C4-2B (cell line): ENCODE measurements around the gene B4GALT6.

Experiments
- H3K27ac ChIP-seq: fragments of 450-650 bp; 2 replicates; pipeline ENCODE4 v1.5.1; 2017
- CTCF ChIP-seq: fragments of 450-650 bp; conservative IDR thresholded peaks from 2 replicates; pipeline ENCODE4 v1.5.1; 2017; ENCODE audit warnings: mild to moderate bottlenecking
- ZFX ChIP-seq: fragments of 450-650 bp; IDR thresholded peaks from 2 replicates; pipeline ENCODE4 v1.6.1; 2017

Gene B4GALT6

GRCh38 chr18:31592506-31593157, 91.7 kb downstream of the B4GALT6 start:
- no peak for TF ChIP-seq ZFX
- TF ChIP-seq CTCF = no peak
- no peak overlapping the region for H3K27ac ChIP-seq

GRCh38 chr18:31591628-31592027, 92.8 kb downstream of the B4GALT6 start, which contains the start of gene TTR:
TTR (plus strand) TSS chr18:31591877; CDS start chr18:31591903, 26 bp downstream.
- no peak within 1 kb of the TSS for H3K27ac ChIP-seq
- no peak for TF ChIP-seq CTCF
- TF ChIP-seq ZFX = no peak

GRCh38 chr18:31591113-31591512, 93.3 kb downstream of the B4GALT6 start:
- TF ChIP-seq CTCF (no peak), ZFX (no peak)
- no peak overlapping the region for H3K27ac ChIP-seq

GRCh38 chr18:31590570-31590969, 93.8 kb downstream of the B4GALT6 start:
- no peak overlapping the region for H3K27ac ChIP-seq
- no peak for TF ChIP-seq CTCF
- no peak for TF ChIP-seq ZFX

GRCh38 chr18:31587529-31587928, 96.9 kb downstream of the B4GALT6 start:
- TF ChIP-seq CTCF = no peak
- no peak for TF ChIP-seq ZFX
- H3K27ac ChIP-seq = no peak overlapping the region

GRCh38 chr18:31586616-31587015, 97.8 kb downstream of the B4GALT6 start:
- H3K27ac ChIP-seq = no peak overlapping the region
- TF ChIP-seq CTCF (no peak), ZFX (no peak)

- H3K27ac ChIP-seq = no peak overlapping the region
- TF ChIP-seq ZFX (no peak), CTCF (no peak)
These were observed 98.4 kb downstream of the B4GALT6 start for GRCh38 chr18:31585991-31586390.
